HG02885 (cell line): ENCODE measurements around the gene SULT1E1.
"Not testable (repeated sequence)": the region's sequence is repeated elsewhere in the genome, so short reads cannot be mapped to it uniquely, and the experiment has no call there.

Experiments
- ATAC-seq: cut with Tn5 transposase; IDR thresholded peaks from one replicate; pipeline ENCODE4 v1.9.1; 2021; ENCODE audit warnings: mild to moderate bottlenecking; ENCODE audit not compliant: unreplicated experiment, poor library complexity

Gene SULT1E1

DNA sequence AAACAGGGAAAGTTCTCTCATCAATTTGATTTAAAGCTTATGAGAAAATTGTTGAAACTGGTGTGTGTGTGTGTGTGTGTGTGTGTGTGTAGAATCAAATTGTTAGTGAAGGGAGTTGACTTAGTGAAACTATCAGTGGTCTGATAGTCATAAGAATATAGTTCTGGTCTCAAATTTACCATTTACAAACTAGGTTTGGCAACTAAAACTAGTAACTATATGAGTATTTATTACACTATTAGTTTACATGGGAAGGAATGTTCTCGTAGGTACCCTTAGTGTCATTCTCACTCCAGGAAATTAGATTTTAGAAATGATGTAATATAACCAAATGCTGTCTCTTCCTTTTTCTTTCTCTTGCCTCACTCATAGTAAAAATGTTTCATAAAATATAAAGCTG is 11.9 kb downstream of the SULT1E1 start:
- peak; percentile 27 for ATAC-seq

- peak; percentile 64 for ATAC-seq
These were observed 16.0 kb downstream of the SULT1E1 start for GRCh38 chr4:69843932-69844331.

DNA sequence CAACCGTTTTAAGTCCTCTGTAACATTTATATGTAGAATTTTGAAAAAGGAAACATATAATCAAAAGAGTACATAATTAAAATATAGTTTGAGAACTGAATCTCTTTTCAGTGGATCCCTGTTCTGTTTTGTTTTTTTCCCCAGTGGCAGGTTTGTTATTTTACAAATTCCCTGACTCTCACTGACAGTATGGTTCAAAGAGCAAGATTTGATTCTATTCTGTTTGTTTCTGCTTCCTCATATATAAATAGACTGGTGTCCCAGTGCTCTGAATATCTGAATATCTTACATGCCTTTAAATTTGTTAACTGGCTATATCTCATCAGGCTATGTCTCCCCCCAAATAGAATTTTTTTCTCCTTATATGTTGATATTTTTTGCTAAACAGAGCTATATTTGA is 16.6 kb downstream of the SULT1E1 start:
- no peak for ATAC-seq

DNA sequence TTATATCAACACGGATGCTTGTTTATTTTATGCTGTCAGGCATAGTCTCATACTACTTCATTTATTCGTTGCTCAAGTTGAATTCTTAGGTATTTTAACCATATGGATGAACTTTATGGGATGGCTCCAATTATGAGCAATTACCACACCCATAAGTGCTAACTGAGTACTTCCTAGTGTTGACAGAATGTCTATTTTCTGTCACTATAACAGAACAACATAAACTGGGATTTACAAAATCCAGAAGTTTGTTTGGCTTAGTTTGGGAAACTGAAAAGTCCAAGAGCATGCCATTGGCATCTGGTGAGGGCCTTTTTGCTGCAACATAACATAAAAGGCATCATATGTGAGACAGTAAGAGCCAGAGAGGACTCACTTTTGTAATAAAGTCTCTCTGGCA is 21.0 kb downstream of the SULT1E1 start:
- no peak for ATAC-seq

DNA sequence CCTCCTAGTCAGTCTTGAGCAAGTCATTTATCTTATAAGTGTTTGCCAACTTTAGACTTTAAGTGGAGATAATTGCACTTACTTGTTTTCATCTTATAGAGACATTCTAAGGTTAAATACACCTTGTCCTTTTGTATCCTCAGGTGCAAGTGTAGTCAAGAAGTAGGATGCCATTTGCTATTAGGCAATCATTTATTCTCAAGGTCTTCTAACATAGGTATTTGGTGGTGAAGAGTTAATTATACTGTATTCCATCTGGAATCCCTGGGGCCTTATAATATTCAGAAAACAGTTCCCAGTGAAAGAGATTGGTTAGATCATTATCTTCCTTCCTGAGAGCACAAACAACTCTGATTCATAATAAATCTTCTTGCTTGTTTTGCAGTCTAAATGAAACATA is 23.7 kb downstream of the SULT1E1 start:
- no peak for ATAC-seq

- no peak for ATAC-seq
These were observed 24.2 kb downstream of the SULT1E1 start for GRCh38 chr4:69835766-69836165.

- no peak for ATAC-seq
These were observed 26.7 kb downstream of the SULT1E1 start for GRCh38 chr4:69833251-69833650.

- no peak for ATAC-seq
These were observed 27.5 kb downstream of the SULT1E1 start for GRCh38 chr4:69832326-69833030.

- ATAC-seq, result peak; percentile 96
These were observed 28.2 kb downstream of the SULT1E1 start for GRCh38 chr4:69831646-69832325.

- ATAC-seq, result no peak
These were observed 28.7 kb downstream of the SULT1E1 start for GRCh38 chr4:69831270-69831627.

- peak; percentile 36 for ATAC-seq
These were observed 29.2 kb downstream of the SULT1E1 start for GRCh38 chr4:69830560-69831269.

DNA sequence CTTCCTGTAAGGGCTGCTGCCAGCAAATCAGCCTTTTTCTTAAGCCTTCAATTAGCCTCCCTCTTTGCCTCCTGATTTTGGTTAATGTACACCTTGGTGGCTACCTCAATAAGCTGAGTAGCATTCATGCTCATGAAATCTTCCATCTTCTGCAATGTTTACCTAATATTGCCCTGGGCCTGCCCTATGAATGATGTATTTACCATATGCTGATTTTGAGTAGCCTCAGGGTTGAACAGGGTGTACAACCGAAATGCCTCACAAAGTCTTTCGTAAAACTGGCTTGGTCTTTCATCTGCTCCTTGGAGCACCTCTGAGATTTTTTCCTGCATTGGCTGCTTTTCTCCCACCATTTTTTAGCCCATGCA is 29.8 kb downstream of the SULT1E1 start:
- no peak for ATAC-seq

DNA sequence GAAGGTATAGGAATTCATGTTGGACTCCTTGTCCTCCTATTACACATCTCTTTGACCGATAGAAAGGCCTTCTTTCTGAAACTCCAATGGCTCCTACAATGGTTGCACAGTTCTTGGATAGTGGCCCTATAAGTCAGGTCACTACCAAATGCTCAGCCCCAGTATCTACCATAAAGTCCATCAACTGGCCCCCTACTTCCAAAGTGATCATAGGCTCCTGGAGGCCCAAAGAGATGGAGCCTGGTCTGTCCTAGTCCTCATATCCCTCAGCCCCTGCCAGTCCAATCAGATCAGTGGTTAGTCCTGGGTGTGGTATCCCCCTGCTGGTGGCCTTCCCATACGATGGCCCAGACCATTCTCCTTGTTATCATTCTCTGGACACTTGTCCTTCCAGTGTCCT is 30.3 kb downstream of the SULT1E1 start:
- no peak for ATAC-seq

DNA sequence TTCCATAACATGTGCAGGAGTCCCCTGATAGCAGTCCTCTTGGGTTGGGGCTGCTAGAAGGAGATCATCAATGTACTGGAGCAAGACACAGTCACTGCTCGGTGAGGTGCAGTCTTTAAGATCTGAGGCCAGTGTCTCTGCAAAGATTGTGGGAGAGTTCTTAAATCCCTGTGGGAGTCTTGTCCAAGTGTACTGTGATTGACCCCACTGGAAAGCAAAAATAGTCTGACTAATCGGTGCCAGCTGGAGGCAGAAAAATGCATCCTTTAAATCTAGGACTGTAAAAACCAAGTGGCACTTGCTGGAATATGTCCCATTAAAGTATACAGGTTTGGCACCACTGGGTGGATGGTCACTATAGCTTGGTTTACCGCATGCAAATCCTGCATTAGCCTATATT is 31.1 kb downstream of the SULT1E1 start:
- ATAC-seq, result no peak

- not testable (repeated sequence) for ATAC-seq
These were observed 34.9 kb downstream of the SULT1E1 start for GRCh38 chr4:69825056-69825455.

- peak; percentile 97 for ATAC-seq
These were observed 36.3 kb downstream of the SULT1E1 start for GRCh38 chr4:69823481-69824186.

DNA sequence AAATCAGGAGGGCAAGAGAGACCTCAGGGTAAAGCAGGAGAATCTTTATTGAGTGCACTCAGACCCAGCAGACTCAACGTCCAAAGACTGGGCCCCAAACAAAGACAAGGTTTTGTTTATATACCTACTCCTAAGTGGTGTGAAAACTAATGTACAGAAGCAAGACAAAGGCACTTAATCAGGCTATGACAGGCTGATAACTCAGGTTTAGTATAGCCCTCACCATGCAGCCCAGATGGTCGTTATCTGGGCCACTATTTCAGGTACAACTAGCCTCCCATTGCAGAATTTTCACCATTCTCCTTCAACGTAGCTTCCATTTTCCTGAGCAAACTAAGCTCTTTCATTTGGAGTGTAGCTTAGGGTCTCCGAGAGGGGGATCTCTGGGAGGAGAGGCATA is 36.9 kb downstream of the SULT1E1 start:
- ATAC-seq, result peak; percentile 21

GRCh38 chr4:69822198-69822597 is 37.7 kb downstream of the SULT1E1 start:
- ATAC-seq, result no peak

- no peak for ATAC-seq
These were observed 41.8 kb downstream of the SULT1E1 start for GRCh38 chr4:69818060-69818639.

GRCh38 chr4:69816236-69816635 is 43.7 kb downstream of the SULT1E1 start:
- ATAC-seq, result no peak

DNA sequence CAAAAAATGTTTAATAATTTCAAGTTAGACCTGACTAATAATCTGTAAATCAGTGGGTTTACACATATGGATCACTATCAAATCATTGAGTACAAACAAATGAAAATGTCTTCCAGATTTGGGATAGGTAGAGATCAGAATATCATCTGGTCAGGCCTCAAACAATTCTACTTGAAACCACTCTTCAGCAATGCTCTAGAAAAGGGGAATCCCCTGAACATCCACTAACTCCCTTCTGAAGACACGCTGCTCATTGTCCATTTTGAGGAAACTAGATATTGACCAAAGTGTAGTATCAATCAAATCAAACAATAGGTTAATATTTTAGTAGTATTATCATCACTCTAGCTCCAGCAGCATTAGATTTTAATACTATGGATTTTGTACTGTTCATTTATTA is 46.3 kb downstream of the SULT1E1 start:
- no peak for ATAC-seq
